Measurements from ENCODE around the gene AGPAT1.

The AGPAT1 gene

GRCh38 chr6:32184084-32184640 lies 8.3 kb upstream of the AGPAT1 start, which contains the start of gene AGER:
AGER (minus strand) TSS chr6:32184253; CDS start chr6:32184222, 31 bp downstream.
- no peak for DNase-seq (ENCODE audit: insufficient read length, low spot score)
- no peak for FAIRE-seq
- no peak for TF ChIP-seq POLR2A (IDR thresholded peaks at IDR 0.05; ENCODE audit: low read depth, low read length)

DNA sequence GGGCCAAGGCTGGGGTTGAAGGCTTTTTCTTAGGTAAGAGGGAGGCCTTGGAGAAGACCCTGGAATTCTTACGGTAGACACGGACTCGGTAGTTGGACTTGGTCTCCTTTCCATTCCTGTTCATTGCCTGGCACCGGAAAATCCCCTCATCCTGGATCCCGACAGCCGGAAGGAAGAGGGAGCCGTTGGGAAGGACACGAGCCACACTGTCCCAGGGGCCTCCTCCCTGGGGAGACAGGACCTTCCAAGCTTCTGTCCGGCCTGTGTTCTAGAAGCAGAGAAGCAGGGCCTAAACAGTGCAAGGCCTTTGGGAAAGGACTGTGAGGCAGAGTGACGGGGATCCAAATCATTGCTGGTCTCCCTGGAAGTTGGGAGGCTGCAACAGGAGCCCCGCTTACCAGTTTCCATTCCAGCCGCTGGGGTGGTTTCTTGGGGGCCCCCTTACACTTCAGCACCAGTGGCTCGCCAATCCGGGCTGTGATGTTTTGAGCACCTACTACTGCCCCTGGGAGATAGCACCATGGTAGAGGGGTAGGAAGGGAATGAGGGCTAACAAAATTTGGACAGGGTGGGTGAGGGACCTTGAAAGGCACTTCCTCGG lies 7.7 kb upstream of the AGPAT1 start:
- FAIRE-seq, result no peak
- DNase-seq (ENCODE audit: insufficient read length, low spot score), result no peak
- TF ChIP-seq POLR2A (IDR thresholded peaks at IDR 0.05; ENCODE audit: low read depth, low read length), result no peak

DNA sequence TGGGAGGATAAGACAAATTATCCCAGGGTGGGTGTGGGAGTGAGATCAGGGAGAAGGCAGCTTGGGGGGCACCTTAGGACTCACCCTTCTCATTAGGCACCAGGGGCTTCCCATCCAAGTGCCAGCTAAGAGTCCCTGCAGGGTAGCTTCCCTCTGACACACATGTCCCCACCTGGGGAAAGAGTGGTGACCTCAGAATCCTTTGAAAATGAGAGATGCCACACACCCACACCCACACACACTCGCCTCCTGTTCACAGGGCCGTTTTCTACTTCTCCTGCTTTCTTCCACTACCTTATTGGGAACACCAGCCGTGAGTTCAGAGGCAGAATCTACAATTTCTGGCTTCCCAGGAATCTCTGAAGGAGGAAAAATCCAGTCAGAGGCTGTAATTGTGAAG lies 7.1 kb upstream of the AGPAT1 start:
- no peak for DNase-seq (ENCODE audit: insufficient read length, low spot score)
- FAIRE-seq, result no peak

DNA sequence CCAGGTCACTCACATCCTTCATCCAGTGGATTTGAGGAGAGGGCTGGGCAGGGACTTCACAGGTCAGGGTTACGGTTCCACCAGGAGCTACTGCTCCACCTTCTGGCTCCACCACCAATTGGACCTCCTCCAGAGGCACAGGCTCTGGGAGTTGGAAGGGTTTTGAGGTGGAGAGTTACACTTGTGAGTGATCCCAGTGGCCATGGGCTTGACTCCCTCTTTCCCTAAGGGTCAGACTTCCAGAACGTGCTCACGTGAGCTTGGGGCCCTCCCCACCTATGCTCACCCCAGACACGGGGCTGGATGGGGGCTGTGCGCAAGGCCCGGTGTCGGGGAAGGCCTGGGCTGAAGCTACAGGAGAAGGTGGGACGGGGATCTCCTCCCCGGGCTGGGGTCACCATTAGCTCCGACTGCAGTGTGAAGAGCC lies 6.7 kb upstream of the AGPAT1 start:
- DNase-seq (ENCODE audit: insufficient read length, low spot score), result no peak
- FAIRE-seq, result no peak
- TF ChIP-seq POLR2A (IDR thresholded peaks at IDR 0.05; ENCODE audit: low read depth, low read length), result no peak

More for the DNA sequence above, 7.1 kb upstream of the AGPAT1 start:
- no peak for TF ChIP-seq POLR2A (IDR thresholded peaks at IDR 0.05; ENCODE audit: low read depth, low read length)

DNA sequence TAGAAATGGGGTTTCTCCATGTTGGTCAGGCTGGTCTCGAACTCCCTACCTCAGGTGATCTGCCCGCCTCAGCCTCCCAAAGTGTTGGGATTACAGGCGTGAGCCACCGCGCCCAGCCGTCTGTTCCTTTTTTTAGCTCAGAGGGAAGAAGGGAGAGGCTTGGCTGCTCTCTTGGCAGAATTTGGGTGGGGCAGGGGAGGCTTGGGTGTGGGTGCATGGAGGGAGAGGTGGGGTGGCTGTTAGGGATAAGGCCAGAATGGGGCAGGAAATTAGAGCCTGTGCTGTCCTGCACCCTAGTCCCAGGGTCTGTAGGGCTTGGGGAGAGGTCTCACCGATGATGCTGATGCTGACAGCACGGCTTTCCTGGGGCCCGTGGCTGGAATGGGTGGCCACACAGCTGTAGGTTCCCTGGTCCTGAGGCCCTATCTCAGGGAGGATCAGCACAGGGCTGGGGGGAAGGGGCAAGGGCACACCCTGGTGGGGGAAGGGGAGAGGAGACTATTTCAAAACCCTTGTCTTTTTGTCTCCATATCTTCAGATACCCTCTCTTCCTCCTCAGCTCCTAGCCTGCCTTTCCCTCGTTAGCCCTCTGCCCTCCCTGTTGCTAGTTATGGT lies 6.1 kb upstream of the AGPAT1 start:
- no peak for TF ChIP-seq POLR2A (IDR thresholded peaks at IDR 0.05; ENCODE audit: low read depth, low read length)
- DNase-seq (ENCODE audit: insufficient read length, low spot score) (no peak), FAIRE-seq (no peak)

DNA sequence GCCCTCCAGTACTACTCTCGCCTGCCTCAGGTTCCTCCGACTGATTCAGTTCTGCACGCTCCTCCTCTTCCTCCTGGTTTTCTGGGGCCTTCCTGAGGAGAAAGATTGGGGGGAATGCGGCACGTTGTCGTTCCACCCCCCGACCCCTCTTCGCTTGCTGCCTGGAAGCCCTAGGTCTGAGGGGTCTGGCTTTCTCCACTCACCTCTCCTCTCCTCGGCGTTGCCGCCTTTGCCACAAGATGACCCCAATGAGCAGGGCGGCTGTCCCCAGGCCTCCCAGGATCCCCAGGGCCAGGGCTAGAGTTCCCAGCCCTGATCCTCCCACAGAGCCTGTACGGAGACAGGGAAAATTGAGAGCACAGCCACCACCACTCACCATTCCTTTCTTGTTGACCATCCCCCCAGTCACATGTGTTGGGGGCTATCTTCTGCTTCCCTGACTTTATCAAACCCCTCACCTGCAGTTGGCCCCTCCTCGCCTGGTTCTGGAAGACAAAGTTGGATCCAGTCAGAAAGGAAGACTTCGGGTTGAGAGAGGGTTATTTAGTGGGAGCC lies 5.3 kb upstream of the AGPAT1 start:
- no peak for DNase-seq (ENCODE audit: insufficient read length, low spot score)
- TF ChIP-seq POLR2A (IDR thresholded peaks at IDR 0.05; ENCODE audit: low read depth, low read length), result no peak
- no peak for FAIRE-seq

- no peak for FAIRE-seq
- DNase-seq (ENCODE audit: insufficient read length, low spot score), result no peak
- no peak for TF ChIP-seq POLR2A (IDR thresholded peaks at IDR 0.05; ENCODE audit: low read depth, low read length)
These were observed 4.0 kb upstream of the AGPAT1 start for GRCh38 chr6:32179766-32180405.

DNA sequence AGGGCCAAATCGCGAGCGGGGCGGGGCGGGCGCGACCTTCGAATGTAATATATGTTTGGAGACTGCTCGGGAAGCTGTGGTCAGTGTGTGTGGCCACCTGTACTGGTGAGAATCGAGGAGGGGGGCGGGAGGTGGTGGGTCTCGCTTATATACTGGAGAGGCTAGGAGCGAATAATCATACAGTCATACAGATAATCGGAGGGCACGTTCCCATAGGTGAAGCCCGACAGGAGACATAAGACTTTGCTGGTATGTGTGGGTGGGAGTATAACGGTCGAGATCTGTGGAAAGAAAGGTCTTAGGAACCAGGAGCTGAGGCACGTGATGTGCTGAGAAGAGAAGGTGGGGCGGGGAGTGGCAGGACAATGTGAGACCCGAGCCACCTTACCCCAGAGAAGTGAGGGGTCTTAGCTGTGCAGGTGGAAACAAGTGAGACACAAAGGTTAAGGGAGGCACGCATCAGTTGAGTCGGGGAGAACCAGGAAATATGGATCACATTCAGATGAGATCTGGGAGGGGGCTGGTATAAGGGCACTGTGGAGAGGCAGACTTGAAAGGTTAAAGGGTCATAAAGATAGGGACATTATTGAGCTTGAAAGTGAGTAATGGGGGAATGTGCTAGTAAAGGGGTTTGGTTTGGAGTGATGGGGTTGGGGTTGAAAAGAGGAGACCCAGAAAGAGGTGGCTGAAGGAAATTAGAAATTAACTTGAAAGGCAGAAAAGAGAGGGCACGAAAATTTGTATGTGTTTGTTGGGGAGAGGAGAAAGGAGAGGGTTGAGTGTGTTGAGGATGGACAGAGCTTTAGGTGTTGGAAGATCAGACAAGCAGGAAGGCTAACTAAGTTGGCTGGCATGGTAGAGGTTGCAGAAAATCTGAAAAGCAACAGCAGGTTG lies 2.9 kb upstream of the AGPAT1 start:
- DNase-seq (ENCODE audit: insufficient read length, low spot score) (no peak), FAIRE-seq (no peak)
- TF ChIP-seq POLR2A (IDR thresholded peaks at IDR 0.05; ENCODE audit: low read depth, low read length), result no peak

DNA sequence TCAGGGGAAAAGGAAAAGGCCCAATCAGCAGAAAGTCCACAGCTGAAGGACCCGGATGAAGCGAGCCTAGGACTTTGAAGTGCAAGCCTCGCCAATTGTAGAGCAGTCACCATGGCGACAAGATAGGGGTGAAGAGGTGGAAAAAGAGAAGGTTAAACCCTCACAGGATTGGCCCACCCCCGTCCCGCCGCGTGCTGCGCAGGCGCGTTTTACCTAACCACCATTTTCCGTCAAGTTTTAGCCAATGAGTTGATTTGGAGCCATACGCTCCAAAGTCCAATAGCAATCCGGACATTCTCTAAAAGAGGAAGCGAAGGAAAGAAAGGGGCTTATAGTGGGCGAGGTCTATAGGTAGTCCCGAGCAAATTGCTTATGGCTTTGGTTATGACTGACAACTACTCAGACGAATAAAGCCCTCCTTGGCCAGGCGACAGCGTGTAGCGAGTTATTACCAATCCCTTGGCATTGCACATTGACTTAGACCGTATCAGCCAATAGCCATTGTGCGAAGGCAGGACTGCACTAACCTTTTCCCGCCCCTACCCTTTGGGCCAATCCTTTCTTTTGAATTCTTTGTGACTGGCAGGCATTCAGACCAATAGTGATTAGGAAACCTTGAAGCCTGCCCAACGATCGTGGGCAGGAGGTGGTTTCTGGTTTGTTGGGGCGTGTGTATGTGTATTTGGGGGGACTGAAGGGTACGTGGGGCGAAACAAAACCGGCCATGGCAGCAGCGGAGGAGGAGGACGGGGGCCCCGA lies 2.1 kb upstream of the AGPAT1 start, which contains the start of gene RNF5:
Gene RNF5 (plus strand): TSS at position 618 of the 759 bp plus-strand sequence. CDS start 107 bp downstream, at position 725.
- FAIRE-seq, result peak; percentile 88
- no peak; the same call in 1 of the 2 replicates for TF ChIP-seq POLR2A (IDR thresholded peaks at IDR 0.05; ENCODE audit: low read depth, low read length)
- DNase-seq (ENCODE audit: insufficient read length, low spot score), result peak; percentile 92

GRCh38 chr6:32177183-32177787 lies 1.4 kb upstream of the AGPAT1 start:
- DNase-seq (ENCODE audit: insufficient read length, low spot score) (no peak), FAIRE-seq (no peak)
- TF ChIP-seq POLR2A (IDR thresholded peaks at IDR 0.05; ENCODE audit: low read depth, low read length), result no peak

GRCh38 chr6:32176476-32177182 lies 745 bp upstream of the AGPAT1 start:
- FAIRE-seq (no peak), DNase-seq (ENCODE audit: insufficient read length, low spot score) (no peak)
- TF ChIP-seq POLR2A (IDR thresholded peaks at IDR 0.05; ENCODE audit: low read depth, low read length), result no peak

DNA sequence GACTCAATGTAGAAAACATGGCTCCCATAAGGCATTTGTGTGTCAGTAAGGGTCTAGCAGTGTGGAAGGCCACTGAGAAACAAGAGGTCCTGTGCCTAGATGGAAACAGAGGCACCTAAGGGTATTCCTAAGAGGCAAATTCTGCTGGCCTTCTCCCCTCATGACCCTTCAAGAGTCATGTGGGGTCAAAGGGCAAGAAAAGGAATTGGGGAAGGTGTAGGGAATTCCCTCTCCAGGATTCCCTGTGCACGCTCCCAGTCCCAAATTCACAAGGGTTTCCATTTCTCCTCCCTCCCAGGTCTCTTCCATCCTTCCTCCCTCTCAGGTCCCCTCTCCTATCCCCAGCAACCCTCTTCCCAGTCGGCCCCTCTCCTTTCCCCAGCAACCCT lies 568 bp downstream of the AGPAT1 start:
- DNase-seq (ENCODE audit: insufficient read length, low spot score), result no peak
- no peak for FAIRE-seq

More for the DNA sequence above, 568 bp downstream of the AGPAT1 start:
- TF ChIP-seq POLR2A (IDR thresholded peaks at IDR 0.05; ENCODE audit: low read depth, low read length), result no peak

Data from H54 (cell line).